OCI-LY1 (cell line): ENCODE measurements around the gene EIF4E3.

Experiments used
- EZH2 ChIP-seq: fragments of 200-600 bp; sonication (generic), shearing (Covaris generic); IDR thresholded peaks from 2 replicates; pipeline ENCODE4 v1.8.0; 2017; ENCODE audit warnings: borderline replicate concordance, mixed run types, mild to moderate bottlenecking, antibody characterized with exemption, low read length, moderate library complexity, mixed read lengths
- TF ChIP-seq, protein P1 (sequence below): fragments of 200-600 bp; sonication (generic), shearing (Covaris generic); IDR thresholded peaks from 2 replicates; pipeline ENCODE4 v1.5.1; 2017; ENCODE audit warnings: mild to moderate bottlenecking, antibody characterized with exemption, low read length, moderate library complexity, mixed read lengths

DNA sequence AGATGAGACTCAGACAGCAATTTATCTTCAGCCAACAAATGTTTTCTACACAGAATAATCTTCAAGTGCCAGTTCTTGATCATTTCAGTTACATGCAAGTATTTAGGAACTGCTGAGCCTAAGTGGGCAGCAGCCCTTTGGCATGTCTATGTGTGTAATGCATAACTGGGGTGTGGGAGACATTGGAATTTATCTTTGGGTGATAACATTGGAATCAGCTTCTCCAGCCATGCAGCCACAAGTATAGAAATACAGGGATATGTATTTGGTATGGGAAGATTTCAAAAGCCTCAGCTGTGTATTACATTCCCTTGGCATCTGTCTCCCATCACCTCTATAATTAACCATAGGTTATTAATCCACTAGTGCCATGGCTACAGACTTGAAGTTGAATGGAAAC is 78.2 kb downstream of the EIF4E3 start:
- TF ChIP-seq, protein P1, sequence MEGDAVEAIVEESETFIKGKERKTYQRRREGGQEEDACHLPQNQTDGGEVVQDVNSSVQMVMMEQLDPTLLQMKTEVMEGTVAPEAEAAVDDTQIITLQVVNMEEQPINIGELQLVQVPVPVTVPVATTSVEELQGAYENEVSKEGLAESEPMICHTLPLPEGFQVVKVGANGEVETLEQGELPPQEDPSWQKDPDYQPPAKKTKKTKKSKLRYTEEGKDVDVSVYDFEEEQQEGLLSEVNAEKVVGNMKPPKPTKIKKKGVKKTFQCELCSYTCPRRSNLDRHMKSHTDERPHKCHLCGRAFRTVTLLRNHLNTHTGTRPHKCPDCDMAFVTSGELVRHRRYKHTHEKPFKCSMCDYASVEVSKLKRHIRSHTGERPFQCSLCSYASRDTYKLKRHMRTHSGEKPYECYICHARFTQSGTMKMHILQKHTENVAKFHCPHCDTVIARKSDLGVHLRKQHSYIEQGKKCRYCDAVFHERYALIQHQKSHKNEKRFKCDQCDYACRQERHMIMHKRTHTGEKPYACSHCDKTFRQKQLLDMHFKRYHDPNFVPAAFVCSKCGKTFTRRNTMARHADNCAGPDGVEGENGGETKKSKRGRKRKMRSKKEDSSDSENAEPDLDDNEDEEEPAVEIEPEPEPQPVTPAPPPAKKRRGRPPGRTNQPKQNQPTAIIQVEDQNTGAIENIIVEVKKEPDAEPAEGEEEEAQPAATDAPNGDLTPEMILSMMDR: no peak
- TF ChIP-seq EZH2: no peak
